HL-60 (cell line): ENCODE measurements around the gene JAML.

Source experiments
- CTCF ChIP-seq: IDR thresholded peaks from one replicate; pipeline ENCODE4 v1.5.1; 2011; ENCODE audit warnings: low read length, control low read depth, inconsistent platforms; ENCODE audit not compliant: insufficient read depth
- GABPA ChIP-seq: IDR thresholded peaks from 2 replicates; pipeline ENCODE4 v1.6.1; 2012; ENCODE audit warnings: low read depth

- TF ChIP-seq CTCF (no peak), GABPA (no peak)
Measured at GRCh38 chr11:118223992-118224391, 819 bp downstream of the JAML start.
